Aorta (tissue), 5 donors: ENCODE results near the gene SIGLEC12. TPM values are rescaled to one million over a fixed set of nuclear protein-coding genes. Genes with fewer than 3 reads are reported as not detected.
A peak's percentile ranks its signal among the peaks of the same experiment; 100 is the strongest.

Experiments used
- ATAC-seq: fragments of 200-7000 bp; cut with Tn5 transposase; one replicate; pipeline ENCODE4 v1.9.1; 2022; ENCODE audit warnings: moderate library complexity; ENCODE audit not compliant: low FRiP score
- DNase-seq, 2 donors: peaks; one replicate each; pipeline ENCODE4 v3.0.0-alpha.2; 2020
- H3K27ac ChIP-seq, 2 donors: one replicate each; pipeline ENCODE4 v1.5.1; 2013; ENCODE audit warnings: low read length in 2 of 2, mild to moderate bottlenecking in 2 of 2, moderate library complexity in 2 of 2, control low read depth in 1 of 2, inconsistent platforms in 1 of 2, low read depth in 1 of 2
- H3K27me3 ChIP-seq, 2 donors: one replicate each; pipeline ENCODE4 v1.6.1; 2013; ENCODE audit warnings: control low read depth in 1 of 2, low read length in 1 of 2, mild to moderate bottlenecking in 1 of 2, moderate library complexity in 1 of 2; ENCODE audit not compliant: insufficient read depth in 2 of 2, control insufficient read depth in 1 of 2
- H3K36me3 ChIP-seq, 2 donors: one replicate each; pipeline ENCODE4 v1.6.1; 2013; ENCODE audit warnings: control low read depth in 1 of 2, low read length in 1 of 2, mild to moderate bottlenecking in 1 of 2; ENCODE audit not compliant: insufficient read depth in 2 of 2, control insufficient read depth in 1 of 2
- H3K4me1 ChIP-seq, 2 donors: one replicate each; pipeline ENCODE4 v1.6.1; 2013; ENCODE audit warnings: low read length in 2 of 2, control low read depth in 1 of 2, mild to moderate bottlenecking in 1 of 2, moderate library complexity in 1 of 2; ENCODE audit not compliant: insufficient read depth in 2 of 2, control insufficient read depth in 1 of 2
- H3K4me3 ChIP-seq, 2 donors: one replicate each; pipeline ENCODE4 v1.5.1; 2013; ENCODE audit warnings: low read length in 2 of 2, control low read depth in 1 of 2, mild to moderate bottlenecking in 1 of 2
- H3K9me3 ChIP-seq: one replicate; pipeline ENCODE4 v1.6.1; 2013; ENCODE audit warnings: mild to moderate bottlenecking, low read length; ENCODE audit not compliant: control insufficient read depth
- WGBS, 2 donors: extraction: QIAGEN DNeasy Blood & Tissue Kit; methylation state at CpG; one replicate each; pipeline ENCODE4 v1.1.7; 2013; 5-methylcytosine and 5-hydroxymethylcytosine counted together
- intact Hi-C, 2 donors: fragments of 100-400 bp; cut with DNase I; formaldehyde crosslinking; loops; one replicate each; pipeline versions ENCODE4 v1.14.2 to v1.15.0; 2022
- polyA plus RNA-seq, 2 donors: library from polyadenylated mRNA; stranded (reverse); fragments of 200-250 nt; gene quantifications; one replicate each; pipeline ENCODE4 v1.2.3, GENCODE V29; 2013
- total RNA-seq, 2 donors: library from RNA; stranded (reverse); fragmentation: NEBNext Ultra II Directional; extraction: Animal tissue kit (Norgen Biotek cat#: 25700); gene quantifications; one replicate each; pipeline ENCODE4 v1.2.1, GENCODE V29; 2021
- donor health status: healthy with polysubstance abuse.
- donor health status: Bipolar disorder and iron deficiency.
- donor health status: DM: no; HTN: no; CAD: no.
- donor health status: DM: no; HTN: no; CAD: no.
- donor health status: DM: yes; HTN: yes; CAD: no.

SIGLEC12 gene
- total and polyA plus RNA-seq, 4 donors = 0.75 to 2.0 TPM; not detected in 2

GRCh38 chr19:51478381-51479234 lies 23.0 kb downstream of the SIGLEC12 start, which contains the start of gene CEACAM18:
Gene CEACAM18 (plus strand): TSS chr19:51478539.
- no peaks in the 10 kb centered on the region for H3K27me3 ChIP-seq
- no peak for DNase-seq
- intact Hi-C loops = no loop called here

GRCh38 chr19:51477344-51477743 lies 24.3 kb downstream of the SIGLEC12 start:
- no peak for DNase-seq
- Histone ChIP-seq H3K27me3 (no peaks in the 10 kb centered on the region), H3K9me3 (no peaks in the 10 kb centered on the region), H3K4me1 (no peaks in the 10 kb centered on the region), H3K27ac (no peak overlapping the region), H3K36me3 (no peaks in the 10 kb centered on the region), H3K4me3 (no peak overlapping the region)
- intact Hi-C loops = no loop called here
- WGBS, 2 donors = 56 to 59% methylated on average over 5 of the region's 5 CpGs
- ATAC-seq = no peak

More at GRCh38 chr19:51478381-51479234, 23.0 kb downstream of the SIGLEC12 start, which contains the start of gene CEACAM18:
- Histone ChIP-seq H3K4me3 (no peak within 1 kb of the TSS), H3K4me1 (no peaks in the 10 kb centered on the region), H3K9me3 (no peaks in the 10 kb centered on the region), H3K27ac (no peak within 1 kb of the TSS), H3K36me3 (no peaks in the 10 kb centered on the region)
- no peak for ATAC-seq
- 57 to 62% methylated on average over 16 to 17 of the region's 17 CpGs for WGBS, 2 donors

DNA sequence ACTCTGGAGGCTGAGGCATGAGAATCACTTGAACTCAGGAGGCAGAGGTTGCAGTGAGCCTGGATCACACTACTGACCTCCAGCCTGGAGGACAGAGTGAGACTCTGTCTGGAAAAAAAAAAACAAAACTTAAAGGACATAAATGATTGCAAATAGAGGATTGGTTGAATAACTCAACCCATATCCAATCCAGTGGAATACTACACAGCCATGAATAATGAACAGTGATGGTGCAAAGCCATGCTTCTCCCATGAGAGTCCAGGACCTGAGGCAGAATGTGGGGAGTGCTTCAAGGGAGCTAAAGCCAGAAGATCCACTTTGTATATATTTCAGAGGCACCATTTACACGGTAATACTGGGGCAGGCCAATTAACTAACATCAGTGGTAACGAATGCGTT lies 25.4 kb downstream of the SIGLEC12 start:
- WGBS, 2 donors = 92 to 94% methylated on average over 3 of the region's 3 CpGs
- DNase-seq (no peak), ATAC-seq (no peak)
- H3K27me3 ChIP-seq = no peaks in the 10 kb centered on the region
- no peaks in the 10 kb centered on the region for H3K9me3 ChIP-seq
- no peaks in the 10 kb centered on the region for H3K36me3 ChIP-seq
- H3K27ac ChIP-seq = no peak overlapping the region
- intact Hi-C loops = no loop called here
- no peak overlapping the region for H3K4me3 ChIP-seq
- H3K4me1 ChIP-seq = no peaks in the 10 kb centered on the region

DNA sequence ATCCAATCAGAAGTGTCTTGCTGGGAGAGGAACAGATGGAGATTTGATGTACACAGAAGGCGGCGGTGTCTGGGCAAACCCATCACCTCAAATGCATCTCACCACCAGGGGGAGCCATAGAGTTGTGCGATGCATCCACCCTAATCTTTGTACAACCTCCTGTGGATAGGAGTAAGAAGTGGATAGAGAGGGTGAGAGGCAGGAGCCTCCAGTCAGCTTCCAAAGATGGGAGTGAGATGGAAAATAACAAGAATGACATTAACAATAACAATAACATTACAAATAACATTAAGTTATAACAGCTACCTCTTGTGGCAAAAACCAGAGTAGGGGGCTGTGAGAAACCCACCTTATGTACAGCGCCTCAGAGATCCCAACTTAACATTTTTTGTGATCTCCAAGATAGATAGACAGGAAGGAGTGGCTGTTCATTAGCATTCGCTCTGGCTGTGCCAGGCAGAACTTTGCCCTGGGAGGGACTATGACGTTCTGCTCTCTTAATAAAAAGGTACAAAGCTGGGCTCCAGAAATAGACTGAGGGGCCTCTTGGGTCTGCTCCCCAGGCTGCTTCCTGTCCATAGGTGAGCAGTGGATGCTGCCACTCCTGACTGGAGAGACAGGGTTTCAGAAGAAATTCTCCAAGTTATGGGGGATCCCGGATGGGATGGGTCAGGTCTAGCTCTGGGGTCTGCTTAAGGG lies 28.4 kb downstream of the SIGLEC12 start:
- H3K27ac ChIP-seq = no peak overlapping the region
- DNase-seq = peak; percentile 76 to 84
- no peaks in the 10 kb centered on the region for H3K4me1 ChIP-seq
- peak; percentile 67 for ATAC-seq
- H3K36me3 ChIP-seq = no peaks in the 10 kb centered on the region
- intact Hi-C loops = loop anchor here (2.0 to 5.0 kb wide), 3 partner anchors 184 to 306 kb away; no protein-coding TSS in a partner anchor
- H3K4me3 ChIP-seq = no peak overlapping the region
- H3K9me3 ChIP-seq = no peaks in the 10 kb centered on the region
- no peaks in the 10 kb centered on the region for H3K27me3 ChIP-seq
- 28 to 32% methylated on average over 7 of the region's 7 CpGs for WGBS, 2 donors

DNA sequence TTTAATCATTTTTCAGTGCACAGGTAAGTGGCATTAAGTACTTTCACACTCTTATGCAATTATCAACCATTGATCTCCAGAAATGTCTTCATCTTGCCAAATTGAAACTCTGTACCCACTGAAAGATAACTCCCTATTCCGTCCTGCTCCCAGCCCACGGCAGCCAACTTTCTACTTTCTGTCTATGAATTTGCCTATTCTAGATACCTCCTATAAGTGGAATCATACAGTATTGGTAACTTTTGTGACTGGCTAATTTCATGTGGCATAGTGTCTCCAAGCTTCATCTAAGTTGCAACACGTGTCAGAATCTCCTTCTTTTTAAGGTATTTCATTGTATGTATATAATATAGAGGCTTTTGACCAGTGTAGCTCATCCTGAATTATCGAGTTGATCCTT lies 29.0 kb downstream of the SIGLEC12 start:
- no peak overlapping the region for H3K27ac ChIP-seq
- intact Hi-C loops = loop anchor here (2.0 to 5.0 kb wide), 3 partner anchors 184 to 306 kb away; no protein-coding TSS in a partner anchor
- ATAC-seq = no peak
- WGBS, 2 donors = 12 to 15% methylated on average over 4 of the region's 4 CpGs
- H3K9me3 ChIP-seq = no peaks in the 10 kb centered on the region
- H3K4me3 ChIP-seq = no peak overlapping the region
- no peaks in the 10 kb centered on the region for H3K36me3 ChIP-seq
- no peaks in the 10 kb centered on the region for H3K4me1 ChIP-seq
- H3K27me3 ChIP-seq = no peaks in the 10 kb centered on the region
- DNase-seq = no peak

- intact Hi-C loops = loop anchor here in 1 of 2 donors (5.0 kb wide), 1 partner anchor 186 kb away; no protein-coding TSS in a partner anchor
- ATAC-seq (no peak), DNase-seq (no peak)
- no peaks in the 10 kb centered on the region for H3K9me3 ChIP-seq
- H3K4me3 ChIP-seq = no peak overlapping the region
- no peaks in the 10 kb centered on the region for H3K4me1 ChIP-seq
- no peaks in the 10 kb centered on the region for H3K36me3 ChIP-seq
- H3K27me3 ChIP-seq = no peaks in the 10 kb centered on the region
- no peak overlapping the region for H3K27ac ChIP-seq
- 57 to 62% methylated on average over 1 of the region's 1 CpG for WGBS, 2 donors
Measured at GRCh38 chr19:51471527-51471926, 30.1 kb downstream of the SIGLEC12 start.

DNA sequence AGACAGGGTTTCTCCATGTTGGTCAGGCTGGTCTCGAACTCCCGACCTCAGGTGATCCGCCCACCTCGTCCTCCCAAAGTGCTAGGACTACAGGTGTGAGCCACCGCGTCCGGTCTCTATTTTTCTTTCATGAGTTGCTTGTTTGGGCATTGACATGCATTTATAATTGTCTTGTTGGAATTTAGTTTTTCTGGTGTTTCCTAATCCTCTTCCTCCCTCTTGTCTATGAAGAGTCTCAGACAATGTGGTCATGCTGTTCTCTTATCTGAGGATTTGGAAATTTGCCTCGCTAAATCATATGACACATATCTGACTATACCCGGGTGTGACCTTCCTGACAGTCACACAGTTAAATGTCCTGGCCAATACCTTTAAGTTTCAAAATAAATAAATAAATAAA lies 30.6 kb downstream of the SIGLEC12 start:
- intact Hi-C loops = loop anchor here in 1 of 2 donors (5.0 kb wide), 1 partner anchor 186 kb away; no protein-coding TSS in a partner anchor
- Histone ChIP-seq H3K27me3 (no peaks in the 10 kb centered on the region), H3K36me3 (no peaks in the 10 kb centered on the region), H3K27ac (no peak overlapping the region), H3K4me3 (no peak overlapping the region), H3K9me3 (no peaks in the 10 kb centered on the region), H3K4me1 (no peaks in the 10 kb centered on the region)
- ATAC-seq (no peak), DNase-seq (no peak)
- 74 to 83% methylated on average over 9 of the region's 9 CpGs for WGBS, 2 donors

DNA sequence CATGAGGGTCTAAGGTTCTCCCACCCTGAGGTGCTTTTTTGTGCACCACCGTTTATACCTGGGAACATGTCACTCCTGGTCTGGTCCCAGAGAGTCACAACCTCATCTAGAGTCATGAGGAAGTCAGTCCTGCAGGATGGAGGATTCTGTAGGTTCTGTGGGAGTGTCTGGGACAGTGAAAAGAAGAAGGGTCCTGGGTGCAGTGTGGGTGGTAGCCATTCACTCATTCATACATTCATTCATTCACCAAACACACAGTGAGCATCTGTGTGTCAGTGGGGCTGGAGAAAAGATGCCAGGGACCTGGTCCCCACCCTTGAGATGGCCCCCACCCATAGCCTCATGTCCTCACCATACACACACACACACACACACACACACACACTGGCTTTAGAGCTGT lies 32.0 kb downstream of the SIGLEC12 start:
- 47 to 67% methylated on average over 1 of the region's 1 CpG for WGBS, 2 donors
- DNase-seq (no peak), ATAC-seq (no peak)
- no peaks in the 10 kb centered on the region for H3K27me3 ChIP-seq
- H3K27ac ChIP-seq = no peak overlapping the region
- H3K4me3 ChIP-seq = no peak overlapping the region
- no peaks in the 10 kb centered on the region for H3K36me3 ChIP-seq
- intact Hi-C loops = loop anchor here in 1 of 2 donors (5.0 kb wide), 1 partner anchor 188 kb away; no protein-coding TSS in a partner anchor
- H3K4me1 ChIP-seq = no peaks in the 10 kb centered on the region
- no peaks in the 10 kb centered on the region for H3K9me3 ChIP-seq
